ENCODE results near the gene GPHN. TPM values are rescaled to one million over a fixed set of nuclear protein-coding genes. Genes with fewer than 3 reads are reported as not detected.

GPHN gene
- total and polyA plus RNA-seq, 2 of the 8 experiments (the other 6 are each of a cell fraction or from before 2014, with no cell fraction given), result 6.0 to 16.0 TPM

DNA sequence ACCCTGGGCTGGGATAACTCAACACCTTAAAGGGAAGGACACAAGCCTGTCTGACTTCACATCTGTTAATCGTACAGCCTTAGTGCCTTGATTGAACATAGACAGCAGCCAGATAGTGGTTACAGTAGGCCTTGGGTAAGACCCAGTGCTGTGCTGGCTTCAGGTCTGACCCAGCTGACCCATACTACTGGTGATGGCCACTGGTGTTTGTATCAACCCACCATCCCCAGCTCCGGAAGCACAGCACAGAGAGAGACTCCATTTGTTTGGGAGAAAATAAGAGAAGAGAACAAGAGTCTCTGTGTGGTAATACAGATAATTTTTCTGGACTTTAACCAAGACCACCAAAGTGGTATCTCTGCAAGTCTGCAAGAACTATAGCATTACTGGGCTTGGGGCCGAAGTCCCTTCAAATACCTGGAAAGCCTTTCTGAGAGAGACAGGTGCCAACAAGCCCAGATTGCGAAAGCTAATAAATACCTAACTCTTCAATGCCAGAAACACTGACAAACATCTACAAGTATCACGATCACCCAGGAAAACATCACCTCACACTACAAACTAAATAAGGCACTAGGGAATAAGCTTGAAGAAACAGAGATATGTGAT, 351.2 kb downstream of the GPHN start:
- H2BK20ac ChIP-seq (ENCODE audit: low read length), result no peak overlapping the region
- H4K5ac ChIP-seq (ENCODE audit: insufficient read length, low read depth, low read length), result no peak overlapping the region
- no peak overlapping the region for H3K4me3 ChIP-seq (ENCODE audit: extremely low read depth in 1 of 4, insufficient read depth in 2 of 4, low read depth in 3 of 4, low read length in 4 of 4)
- no peak overlapping the region for H3K56ac ChIP-seq (replicated peaks; ENCODE audit: insufficient read length, low read depth, low read length)
- no peak overlapping the region for H3K23ac ChIP-seq (ENCODE audit: insufficient read length)
- H4K20me1 ChIP-seq (replicated peaks in 1 of 2; ENCODE audit: control insufficient read depth in 1 of 2, insufficient read depth in 2 of 2, low read length in 2 of 2), result no peaks in the 10 kb centered on the region
- DNase-seq (ENCODE audit: low read depth in 1 of 2, low spot score in 2 of 2) (no peak), FAIRE-seq (no peak)
- no peak overlapping the region for H2BK12ac ChIP-seq (ENCODE audit: low read depth, low read length)
- H3K4me2 ChIP-seq (ENCODE audit: insufficient read depth in 1 of 2, low read depth in 2 of 2, low read length in 2 of 2), result no peak overlapping the region
- H3K9ac ChIP-seq (replicated peaks in 1 of 4; ENCODE audit: extremely low read depth in 1 of 4, low read depth in 3 of 4, low read length in 3 of 4), result no peak overlapping the region
- no peak overlapping the region for H2AFZ ChIP-seq (ENCODE audit: low read length)
- H3K14ac ChIP-seq (ENCODE audit: insufficient read length), result no peak overlapping the region
- H2BK120ac ChIP-seq (replicated peaks; ENCODE audit: low read depth, low read length), result no peak overlapping the region
- POLR2A ChIA-PET (ENCODE audit: partially characterized antibody), result no interaction called here
- no peak overlapping the region for H4K8ac ChIP-seq (ENCODE audit: extremely low read depth, insufficient read depth, low read length)
- WGBS, 2 experiments (ENCODE audit: extremely low coverage in 1 of 2, insufficient coverage in 1 of 2, insufficient read length in 1 of 2, insufficient replicate concordance in 2 of 2, low coverage in 1 of 2, low lambda C conversion rate in 2 of 2, missing lambda C conversion rate in 1 of 2), result 93% methylated on average over 5 of the region's 5 CpGs; no CpG with 5 or more reads in 1 of the 2 experiments
- no peaks in the 10 kb centered on the region for H3K36me3 ChIP-seq (ENCODE audit: control insufficient read depth in 2 of 4, insufficient read depth in 4 of 4, low read length in 3 of 4)
- H3K9me3 ChIP-seq (ENCODE audit: insufficient read depth in 2 of 2, low read depth in 1 of 2, low read length in 1 of 2), result no peaks in the 10 kb centered on the region
- H2BK15ac ChIP-seq (ENCODE audit: low read length), result no peak overlapping the region
- H3K79me2 ChIP-seq (ENCODE audit: control insufficient read depth in 1 of 2, insufficient read depth in 2 of 2, low read length in 2 of 2), result no peaks in the 10 kb centered on the region
- H3K79me1 ChIP-seq (ENCODE audit: low read depth, low read length), result no peaks in the 10 kb centered on the region
- H3K4me1 ChIP-seq (replicated peaks in 1 of 4; ENCODE audit: control insufficient read depth in 3 of 4, insufficient read depth in 4 of 4, low read length in 3 of 4), result no peaks in the 10 kb centered on the region
- H3K23me2 ChIP-seq (ENCODE audit: low read depth, low read length), result no peaks in the 10 kb centered on the region
- H3K18ac ChIP-seq (ENCODE audit: extremely low read depth, low read length), result no peak overlapping the region
- H3K4ac ChIP-seq (replicated peaks; ENCODE audit: insufficient read length, low read depth, low read length), result no peak overlapping the region
- TF ChIP-seq BACH1 (IDR thresholded peaks at IDR 0.05; ENCODE audit: low read length) (no peak), TEAD4 (IDR thresholded peaks at IDR 0.05; ENCODE audit: low read depth, low read length) (no peak), SIX5 (IDR thresholded peaks at IDR 0.05; ENCODE audit: low read depth, low read length) (no peak), CHD2 (IDR thresholded peaks at IDR 0.05; ENCODE audit: low read length) (no peak), HDAC2 (IDR thresholded peaks at IDR 0.05; ENCODE audit: borderline replicate concordance in 1 of 2, low read depth in 2 of 2, low read length in 2 of 2) (no peak), POLR2A (IDR thresholded peaks at IDR 0.05; ENCODE audit: control extremely low read depth in 1 of 2, low read depth in 2 of 2, low read length in 2 of 2) (no peak), FOSL1 (IDR thresholded peaks at IDR 0.05; ENCODE audit: insufficient read depth, low read depth, low read length) (no peak)
- no peak overlapping the region for H4K91ac ChIP-seq (replicated peaks; ENCODE audit: insufficient read length, low read length)
- no peak overlapping the region for H2BK5ac ChIP-seq (ENCODE audit: low read depth, low read length)
- H3K27ac ChIP-seq (ENCODE audit: low read depth, low read length), result no peak overlapping the region
- no peak overlapping the region for H2AK5ac ChIP-seq (ENCODE audit: low read depth, low read length)
- CTCF ChIA-PET (ENCODE audit: partially characterized antibody), result no interaction called here
- no peaks in the 10 kb centered on the region for H3K27me3 ChIP-seq (replicated peaks in 1 of 4; ENCODE audit: control insufficient read depth in 3 of 4, extremely low read depth in 1 of 4, insufficient read depth in 3 of 4, low read length in 3 of 4)

All from H1 (cell line).